ENCODE measurements around the gene TRH.
"Not testable (repeated sequence)": the region's sequence is repeated elsewhere in the genome, so short reads cannot be mapped to it uniquely, and the experiment has no call there.

Gene TRH

GRCh38 chr3:130010556-130010955 is 36.0 kb downstream of the TRH start:
- no peak for DNase-seq (ENCODE audit: low read depth in 2 of 2)

DNA sequence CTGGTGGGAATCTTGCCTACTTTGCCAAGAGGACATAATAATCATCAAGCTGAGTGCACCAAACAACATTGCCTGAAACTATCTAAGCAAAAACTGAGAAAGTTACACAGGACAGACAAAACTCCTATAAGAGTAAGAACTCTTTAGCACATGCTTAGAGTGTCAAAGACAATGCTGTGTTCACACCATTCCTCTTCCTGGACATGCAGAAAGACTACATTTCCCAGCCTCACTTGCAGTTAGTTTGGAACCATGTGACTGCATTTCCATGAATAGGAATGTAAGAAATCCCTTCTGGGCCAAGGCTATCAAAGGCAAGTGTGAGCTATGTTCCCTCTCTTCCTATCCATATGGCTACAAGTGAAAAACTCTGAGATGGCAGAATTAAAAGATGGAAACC is 37.6 kb downstream of the TRH start:
- DNase-seq (ENCODE audit: low read depth in 2 of 2), result not testable (repeated sequence)

- DNase-seq (ENCODE audit: low read depth in 2 of 2), result not testable (repeated sequence)
Measured at GRCh38 chr3:130013246-130013645, 38.7 kb downstream of the TRH start.

DNA sequence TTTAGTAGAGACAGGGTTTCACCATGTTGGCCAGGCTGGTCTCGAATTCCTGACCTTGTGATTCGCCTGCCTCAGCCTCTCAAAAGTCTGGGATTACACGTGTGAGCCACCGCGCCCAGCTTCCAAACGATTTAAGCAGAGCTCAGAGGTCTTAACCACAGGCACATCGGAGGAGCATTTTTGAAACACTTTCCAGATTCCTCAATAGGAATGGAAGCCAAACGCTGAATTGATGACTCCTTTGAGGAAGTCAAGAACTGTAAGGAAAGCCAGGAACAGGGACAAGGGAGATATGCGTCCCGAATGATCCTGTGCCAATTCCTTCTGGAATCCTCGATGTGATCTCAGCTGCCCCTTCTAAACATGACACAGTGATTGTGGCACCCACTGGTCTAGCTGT is 40.0 kb downstream of the TRH start:
- DNase-seq (ENCODE audit: low read depth in 2 of 2), result no peak

DNA sequence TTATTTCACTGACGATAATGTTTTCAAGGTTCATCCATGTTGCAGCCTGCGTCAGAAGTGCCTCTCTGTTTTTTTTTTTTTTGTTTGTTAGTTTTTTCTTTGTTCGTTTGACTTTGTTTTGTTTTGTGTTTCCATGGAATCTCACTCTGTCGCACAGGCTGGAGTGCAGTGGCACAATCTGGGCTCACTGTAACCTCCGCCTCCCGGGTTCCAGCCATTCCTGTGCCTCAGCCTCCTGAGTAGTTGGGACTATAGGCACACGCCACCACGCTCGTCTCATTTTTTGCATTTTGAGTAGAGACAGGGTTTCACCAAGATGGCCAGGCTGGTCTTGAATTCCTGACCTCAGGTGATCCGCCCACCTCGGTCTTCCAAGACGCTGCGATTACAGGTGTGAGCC is 43.1 kb downstream of the TRH start:
- DNase-seq (ENCODE audit: low read depth in 2 of 2), result not testable (repeated sequence)

GRCh38 chr3:130026146-130026829 is 51.8 kb downstream of the TRH start:
- DNase-seq (ENCODE audit: low read depth in 2 of 2), result not testable (repeated sequence)

- DNase-seq (ENCODE audit: low read depth in 2 of 2), result not testable (repeated sequence)
Measured at GRCh38 chr3:130027437-130027836, 52.9 kb downstream of the TRH start.

Measured in stimulated activated CD8-positive, alpha-beta memory T cell treated with anti-CD3 and anti-CD28 coated beads, Interleukin-2, amount 100 ng/mL, for 1 hour (primary cell).